Nephron progenitor cell (in vitro differentiated cells): ENCODE results near the gene HIVEP3.

Experiments used
- DNase-seq: peaks from one replicate; pipeline ENCODE4 v3.0.0; 2021
- H3K27ac Mint-ChIP-seq: 2 replicates; pipeline ENCODE4 v1.8.0; 2021; ENCODE audit warnings: mild to moderate bottlenecking, moderate library complexity, mixed read lengths
- H3K27me3 Mint-ChIP-seq: 2 replicates; pipeline ENCODE4 v1.8.0; 2021; ENCODE audit warnings: mild to moderate bottlenecking, low read depth, mixed read lengths; ENCODE audit not compliant: poor library complexity
- H3K36me3 Mint-ChIP-seq: 2 replicates; pipeline ENCODE4 v1.8.0; 2021; ENCODE audit warnings: low read depth, mixed read lengths
- H3K4me1 Mint-ChIP-seq: 2 replicates; pipeline ENCODE4 v1.8.0; 2021; ENCODE audit warnings: mixed read lengths
- H3K4me3 Mint-ChIP-seq: 2 replicates; pipeline ENCODE4 v1.8.0; 2021; ENCODE audit warnings: mild to moderate bottlenecking, moderate library complexity, mixed read lengths
- H3K9me3 Mint-ChIP-seq: 2 replicates; pipeline ENCODE4 v1.8.0; 2021; ENCODE audit warnings: mild to moderate bottlenecking, moderate library complexity, mixed read lengths
- CTCF ChIP-seq: fragments of 200-600 bp; sonication (generic); IDR thresholded peaks from 2 replicates; pipeline ENCODE4 v1.5.0; 2021; ENCODE audit warnings: antibody characterized with exemption

Gene HIVEP3

DNA sequence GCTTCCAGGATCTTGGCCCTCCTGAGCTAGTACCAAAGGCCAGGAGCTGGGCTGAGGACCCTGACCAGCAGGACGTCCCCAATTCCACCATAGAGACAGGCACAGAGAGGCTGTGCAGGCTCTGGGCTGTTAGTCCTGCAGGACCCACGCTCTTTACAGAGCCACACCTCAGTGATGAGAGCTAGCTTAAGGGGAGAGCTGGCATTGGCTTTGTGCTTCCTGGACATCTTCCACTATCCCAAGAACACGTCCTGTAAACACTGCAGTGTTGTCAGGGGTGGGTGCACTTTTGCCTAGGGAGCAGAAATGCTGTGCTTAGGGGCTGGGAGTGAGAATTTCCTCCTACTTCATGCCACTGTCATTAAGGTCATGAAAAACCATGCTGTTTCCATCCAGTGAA, 342.5 kb downstream of the HIVEP3 start:
- Mint-ChIP-seq H3K36me3 (no peaks in the 10 kb centered on the region), H3K9me3 (no peaks in the 10 kb centered on the region), H3K27ac (no peak overlapping the region), H3K4me1 (peaks cover 20% of the 10 kb centered on the region), H3K4me3 (no peak overlapping the region), H3K27me3 (no peaks in the 10 kb centered on the region)
- TF ChIP-seq CTCF = no peak
- DNase-seq = no peak

GRCh38 chr1:41574842-41575241, 343.9 kb downstream of the HIVEP3 start:
- Mint-ChIP-seq H3K36me3 (no peaks in the 10 kb centered on the region), H3K27ac (no peak overlapping the region), H3K9me3 (no peaks in the 10 kb centered on the region), H3K27me3 (peaks cover 5% of the 10 kb centered on the region), H3K4me3 (no peak overlapping the region), H3K4me1 (peaks cover 9% of the 10 kb centered on the region)
- no peak for TF ChIP-seq CTCF
- no peak for DNase-seq

- Mint-ChIP-seq H3K4me1 (peaks cover 2% of the 10 kb centered on the region), H3K36me3 (no peaks in the 10 kb centered on the region), H3K27ac (no peak overlapping the region), H3K4me3 (no peak overlapping the region), H3K27me3 (peaks cover 5% of the 10 kb centered on the region), H3K9me3 (no peaks in the 10 kb centered on the region)
- peak; percentile 82 for DNase-seq
- peak; percentile 92 for TF ChIP-seq CTCF
Observed at GRCh38 chr1:41573785-41574713, 344.7 kb downstream of the HIVEP3 start.

DNA sequence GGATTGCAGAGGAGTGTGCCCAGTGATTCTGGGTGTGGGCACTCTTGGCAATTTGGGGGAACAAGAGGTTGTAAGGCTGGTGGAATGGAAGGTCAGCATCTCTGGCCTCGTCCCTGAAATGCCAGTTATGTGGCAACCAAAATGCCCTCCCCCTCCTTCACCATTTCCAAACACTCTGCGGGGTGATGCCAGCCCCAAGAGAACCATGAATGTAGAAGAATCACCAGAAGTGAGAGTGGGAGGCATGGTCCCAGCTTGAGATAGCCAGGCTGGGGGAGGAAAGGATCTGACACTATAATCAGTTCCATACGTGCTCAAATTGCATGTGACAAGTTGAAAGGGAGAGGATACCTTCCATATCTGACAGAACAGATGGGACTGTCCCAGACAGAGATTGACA, 345.5 kb downstream of the HIVEP3 start:
- no peak for DNase-seq
- TF ChIP-seq CTCF = no peak
- Mint-ChIP-seq H3K27me3 (peaks cover 8% of the 10 kb centered on the region), H3K27ac (no peak overlapping the region), H3K4me3 (no peak overlapping the region), H3K36me3 (no peaks in the 10 kb centered on the region), H3K4me1 (no peaks in the 10 kb centered on the region), H3K9me3 (no peaks in the 10 kb centered on the region)

DNA sequence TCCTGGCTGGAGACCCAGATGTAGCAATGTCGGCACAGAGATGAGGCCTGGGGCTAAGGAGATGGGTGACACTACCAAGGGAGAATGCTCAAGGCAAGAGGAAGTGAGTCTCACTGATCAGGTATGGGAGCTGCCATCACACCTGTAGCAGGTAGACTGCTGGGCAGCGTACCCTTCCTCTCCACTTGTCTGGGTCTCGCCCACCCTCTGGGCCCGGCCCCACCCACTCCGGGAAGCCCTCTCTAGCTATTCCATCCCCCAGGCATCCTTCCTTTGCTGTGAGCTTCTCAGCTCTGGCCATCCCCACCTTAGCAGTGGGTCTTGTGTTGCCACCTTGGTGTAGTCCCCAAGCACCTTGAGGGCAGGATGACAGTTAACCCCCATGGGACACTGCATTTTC, 346.5 kb downstream of the HIVEP3 start:
- no peak for DNase-seq
- H3K27me3 Mint-ChIP-seq = peaks cover 8% of the 10 kb centered on the region
- TF ChIP-seq CTCF = no peak
- H3K4me3 Mint-ChIP-seq = no peak overlapping the region
- no peaks in the 10 kb centered on the region for H3K9me3 Mint-ChIP-seq
- H3K4me1 Mint-ChIP-seq = no peaks in the 10 kb centered on the region
- no peak overlapping the region for H3K27ac Mint-ChIP-seq
- H3K36me3 Mint-ChIP-seq = no peaks in the 10 kb centered on the region

DNA sequence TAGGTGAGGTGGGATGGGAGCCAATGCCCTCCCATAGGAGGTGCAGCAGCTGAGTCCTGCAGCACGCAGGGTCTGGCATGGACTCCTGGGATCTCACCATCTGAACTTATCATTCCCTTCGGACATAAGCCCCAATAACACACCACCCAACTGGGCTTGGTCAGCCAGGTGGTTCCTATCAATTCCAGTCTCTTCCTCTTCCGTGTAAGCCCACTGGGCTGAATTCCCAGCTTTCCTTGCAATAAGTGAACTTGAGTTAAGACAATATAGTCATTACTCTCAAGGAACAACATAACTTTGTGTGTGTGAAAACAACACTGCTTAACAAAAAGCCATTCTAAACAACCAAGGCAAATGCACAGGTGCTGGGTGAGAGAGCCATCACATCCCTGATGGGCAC, 347.7 kb downstream of the HIVEP3 start:
- Mint-ChIP-seq H3K9me3 (no peaks in the 10 kb centered on the region), H3K4me1 (no peaks in the 10 kb centered on the region), H3K27me3 (peaks cover 8% of the 10 kb centered on the region), H3K36me3 (no peaks in the 10 kb centered on the region), H3K27ac (no peak overlapping the region), H3K4me3 (no peak overlapping the region)
- DNase-seq = no peak
- TF ChIP-seq CTCF = no peak
